Astrocyte (in vitro differentiated cells and primary cell): Measurements from ENCODE around the gene ZDHHC11B.
"Not testable (repeated sequence)": the region's sequence is repeated elsewhere in the genome, so short reads cannot be mapped to it uniquely, and the experiment has no call there.

Experiments
- CTCF ChIP-seq: IDR thresholded peaks from 2 replicates; pipeline ENCODE4 v1.5.1; 2011; ENCODE audit warnings: low read depth, mild to moderate bottlenecking, inconsistent platforms, low read length, moderate library complexity; ENCODE audit not compliant: insufficient read depth
- EZH2 ChIP-seq: IDR thresholded peaks from 2 replicates; pipeline ENCODE4 v1.6.1; 2012; ENCODE audit warnings: mild to moderate bottlenecking, low read length, inconsistent platforms; ENCODE audit not compliant: insufficient read depth

GRCh38 chr5:801055-801454 lies 16.5 kb upstream of the ZDHHC11B start:
- not testable (repeated sequence) for TF ChIP-seq EZH2, CTCF
